Gastroesophageal sphincter (tissue), 3 donors: ENCODE measurements around the gene CFAP92.

Experiments used
- POLR2AphosphoS5 ChIP-seq: sonication (generic); formaldehyde crosslinking; IDR thresholded peaks from one replicate; pipeline ENCODE4 v1.6.1; 2017; ENCODE audit warnings: antibody characterized with exemption
- TF ChIP-seq, protein P1 (sequence below), 4 experiments: fragments of 200-600 bp in 2 of 4; fragments of 450-650 bp in 2 of 4; sonication (generic) in 1 of 4; IDR thresholded peaks; one replicate each; pipeline ENCODE4 v1.5.1; 2017 to 2019; ENCODE audit warnings: antibody characterized with exemption in 4 of 4, mild to moderate bottlenecking in 2 of 4, moderate library complexity in 2 of 4

DNA sequence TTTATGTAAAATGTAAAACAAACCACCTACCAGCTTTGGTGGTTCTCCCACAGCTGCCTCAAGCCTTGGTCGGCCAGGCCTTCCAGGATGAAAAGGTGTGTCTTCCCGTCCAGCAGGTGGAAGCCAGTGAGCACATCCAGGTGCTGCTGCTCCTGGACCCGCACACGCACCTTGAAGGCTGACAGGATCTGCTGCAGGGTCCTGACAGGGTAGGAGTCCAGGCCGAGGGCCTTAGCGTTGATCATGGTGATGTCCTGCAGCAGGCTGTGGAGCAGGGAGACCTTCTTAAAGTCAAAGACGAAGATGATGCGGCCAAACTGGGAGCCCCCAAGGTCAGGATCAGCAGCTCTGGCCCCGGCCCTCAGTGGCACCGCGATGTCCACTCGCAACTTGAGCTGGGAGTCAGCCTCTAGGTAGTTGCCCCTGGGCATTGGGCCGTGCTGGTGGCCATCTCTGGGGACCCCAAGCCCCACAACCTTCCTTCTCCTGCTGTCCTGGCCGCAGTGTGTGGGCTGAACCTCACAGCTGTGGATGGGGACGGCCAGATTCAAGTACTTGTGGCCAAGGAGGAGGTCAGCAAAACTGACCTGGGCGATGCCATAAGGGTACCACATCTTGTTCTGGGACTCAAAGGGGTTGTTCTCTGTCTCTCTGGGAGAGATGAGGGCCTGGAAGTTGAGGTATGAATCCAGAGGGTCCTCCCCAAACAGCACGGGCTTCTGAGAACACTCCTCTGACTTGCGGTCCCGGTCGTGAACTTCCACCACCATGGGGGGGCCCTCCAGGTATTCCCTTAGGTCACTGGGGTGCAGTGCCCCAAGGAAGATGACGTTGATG, 48.6 kb downstream of the CFAP92 start:
- TF ChIP-seq, protein P1, sequence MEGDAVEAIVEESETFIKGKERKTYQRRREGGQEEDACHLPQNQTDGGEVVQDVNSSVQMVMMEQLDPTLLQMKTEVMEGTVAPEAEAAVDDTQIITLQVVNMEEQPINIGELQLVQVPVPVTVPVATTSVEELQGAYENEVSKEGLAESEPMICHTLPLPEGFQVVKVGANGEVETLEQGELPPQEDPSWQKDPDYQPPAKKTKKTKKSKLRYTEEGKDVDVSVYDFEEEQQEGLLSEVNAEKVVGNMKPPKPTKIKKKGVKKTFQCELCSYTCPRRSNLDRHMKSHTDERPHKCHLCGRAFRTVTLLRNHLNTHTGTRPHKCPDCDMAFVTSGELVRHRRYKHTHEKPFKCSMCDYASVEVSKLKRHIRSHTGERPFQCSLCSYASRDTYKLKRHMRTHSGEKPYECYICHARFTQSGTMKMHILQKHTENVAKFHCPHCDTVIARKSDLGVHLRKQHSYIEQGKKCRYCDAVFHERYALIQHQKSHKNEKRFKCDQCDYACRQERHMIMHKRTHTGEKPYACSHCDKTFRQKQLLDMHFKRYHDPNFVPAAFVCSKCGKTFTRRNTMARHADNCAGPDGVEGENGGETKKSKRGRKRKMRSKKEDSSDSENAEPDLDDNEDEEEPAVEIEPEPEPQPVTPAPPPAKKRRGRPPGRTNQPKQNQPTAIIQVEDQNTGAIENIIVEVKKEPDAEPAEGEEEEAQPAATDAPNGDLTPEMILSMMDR (IDR thresholded peaks at IDR 0.05): no peak
- TF ChIP-seq POLR2AphosphoS5: no peak
